Mesendoderm (in vitro differentiated cells): Measurements from ENCODE around the gene ZNF217.
"Not testable (repeated sequence)": the region's sequence is repeated elsewhere in the genome, so short reads cannot be mapped to it uniquely, and the experiment has no call there.

Source experiments
- DNase-seq: peaks from one replicate; pipeline ENCODE4 v3.0.0; 2013
- H2AK5ac ChIP-seq: 2 replicates; pipeline ENCODE4 v1.6.1; 2013; ENCODE audit warnings: low read length, inconsistent platforms
- H2BK120ac ChIP-seq: 2 replicates; pipeline ENCODE4 v1.6.1; 2013; ENCODE audit warnings: low read depth, mild to moderate bottlenecking, low read length, moderate library complexity, mixed read lengths
- H2BK15ac ChIP-seq: replicated peaks from 2 replicates; pipeline ENCODE4 v1.6.1; 2013; ENCODE audit warnings: low read depth, mild to moderate bottlenecking, moderate library complexity
- H2BK5ac ChIP-seq: 2 replicates; pipeline ENCODE4 v1.6.1; 2013; ENCODE audit warnings: low read length, inconsistent platforms
- H3K18ac ChIP-seq: 2 replicates; pipeline ENCODE4 v1.6.1; 2013; ENCODE audit warnings: mild to moderate bottlenecking, low read length, mixed read lengths
- H3K23ac ChIP-seq: one replicate; pipeline ENCODE4 v1.6.1; 2013; ENCODE audit warnings: low read length
- H3K27ac ChIP-seq: 2 replicates; pipeline ENCODE4 v1.5.1; 2013; ENCODE audit warnings: low read depth, mild to moderate bottlenecking, inconsistent platforms, low read length, moderate library complexity
- H3K27me3 ChIP-seq: 2 replicates; pipeline ENCODE4 v1.6.1; 2013; ENCODE audit warnings: low read length, control low read depth, mild to moderate bottlenecking, inconsistent platforms; ENCODE audit not compliant: insufficient read depth, poor library complexity
- H3K36me3 ChIP-seq: 2 replicates; pipeline ENCODE4 v1.6.1; 2013; ENCODE audit warnings: low read length, inconsistent platforms; ENCODE audit not compliant: control insufficient read depth, insufficient read depth
- H3K4ac ChIP-seq: one replicate; pipeline ENCODE4 v1.6.1; 2013; ENCODE audit warnings: low read depth, mild to moderate bottlenecking, low read length, moderate library complexity
- H3K4me1 ChIP-seq: 2 replicates; pipeline ENCODE4 v1.6.1; 2013; ENCODE audit warnings: low read depth, low read length, inconsistent platforms; ENCODE audit not compliant: control insufficient read depth
- H3K4me2 ChIP-seq: 2 replicates; pipeline ENCODE4 v1.6.1; 2013; ENCODE audit warnings: low read length
- H3K4me3 ChIP-seq: 2 replicates; pipeline ENCODE4 v1.5.1; 2013; ENCODE audit warnings: mild to moderate bottlenecking, low read length
- H3K56ac ChIP-seq: one replicate; pipeline ENCODE4 v1.6.1; 2013; ENCODE audit warnings: low read length
- H3K79me1 ChIP-seq: 2 replicates; pipeline ENCODE4 v1.6.1; 2013; ENCODE audit warnings: low read length, inconsistent platforms
- H3K79me2 ChIP-seq: 2 replicates; pipeline ENCODE4 v1.6.1; 2013; ENCODE audit warnings: mild to moderate bottlenecking, low read length; ENCODE audit not compliant: control insufficient read depth, insufficient read depth
- H3K9ac ChIP-seq: 2 replicates; pipeline ENCODE4 v1.6.1; 2013; ENCODE audit warnings: low read length, inconsistent platforms
- H4K5ac ChIP-seq: one replicate; pipeline ENCODE4 v1.6.1; 2013; ENCODE audit warnings: low read length
- H4K8ac ChIP-seq: one replicate; pipeline ENCODE4 v1.6.1; 2013; ENCODE audit warnings: low read depth, mild to moderate bottlenecking, control low read depth, low read length, moderate library complexity
- WGBS: extraction: QIAGEN DNeasy Blood & Tissue Kit; methylation state at CpG from one replicate; pipeline ENCODE4 v1.1.7; 2013; ENCODE audit warnings: low lambda C conversion rate, missing lambda C conversion rate; ENCODE audit not compliant: insufficient coverage; ENCODE audit errors: extremely low coverage; 5-methylcytosine and 5-hydroxymethylcytosine counted together

Gene ZNF217

GRCh38 chr20:53598140-53599043, 4.8 kb upstream of the ZNF217 start:
- WGBS, result no CpG with 5 or more reads among the region's 9 CpGs

DNA sequence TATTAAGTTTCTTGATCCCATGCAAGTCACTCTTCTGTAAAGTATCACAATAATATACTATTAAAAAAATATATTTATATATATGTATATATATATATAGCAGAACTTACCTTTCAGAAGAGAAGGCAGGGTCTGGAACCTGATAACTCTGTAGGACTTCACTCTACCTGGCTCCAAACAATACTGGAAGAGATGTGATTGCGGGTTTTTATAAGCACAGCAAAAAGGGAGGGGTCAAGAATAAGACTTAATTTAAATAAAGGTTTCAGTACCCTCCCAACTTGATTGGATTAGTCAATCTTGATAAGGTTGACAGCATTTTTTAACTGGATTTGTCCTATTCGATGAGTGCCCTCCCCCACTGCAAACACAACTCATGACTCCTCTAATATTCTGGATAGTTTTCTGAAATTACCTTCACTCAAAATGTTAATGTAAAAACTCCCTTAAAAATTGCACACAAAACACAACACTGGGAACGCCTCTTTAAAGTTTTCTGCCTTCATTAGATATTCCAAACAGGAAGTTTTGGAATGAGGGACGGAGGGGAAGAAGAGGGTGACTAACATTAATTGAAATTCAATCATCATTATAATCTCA, 4.0 kb upstream of the ZNF217 start:
- Histone ChIP-seq H2BK5ac (no peak overlapping the region), H2AK5ac (no peak overlapping the region), H3K9ac (no peak overlapping the region), H3K4ac (no peak overlapping the region), H3K27ac (no peak overlapping the region), H3K79me2 (peaks cover 3% of the 10 kb centered on the region), H3K79me1 (no peaks in the 10 kb centered on the region), H3K18ac (no peak overlapping the region), H2BK120ac (no peak overlapping the region), H3K4me3 (no peak overlapping the region), H3K56ac (peak overlapping the region; percentile 75), H2BK15ac (peak overlapping the region; percentile 12), H3K36me3 (no peaks in the 10 kb centered on the region), H4K5ac (no peak overlapping the region), H3K4me1 (peaks cover 13% of the 10 kb centered on the region), H3K27me3 (no peaks in the 10 kb centered on the region), H3K4me2 (no peak overlapping the region), H4K8ac (no peak overlapping the region), H3K23ac (no peak overlapping the region)
- no peak for DNase-seq
- WGBS, result no CpG with 5 or more reads among the region's 4 CpGs

More at GRCh38 chr20:53598140-53599043, 4.8 kb upstream of the ZNF217 start:
- H3K9ac ChIP-seq, result no peak overlapping the region
- H3K56ac ChIP-seq, result peak overlapping the region; percentile 62
- no peak overlapping the region for H3K4ac ChIP-seq
- H3K27ac ChIP-seq, result no peak overlapping the region
- DNase-seq, result no peak
- peaks cover 13% of the 10 kb centered on the region for H3K4me1 ChIP-seq
- no peak overlapping the region for H3K4me2 ChIP-seq
- peak overlapping the region; percentile 8 for H3K18ac ChIP-seq
- no peak overlapping the region for H2BK120ac ChIP-seq
- H2AK5ac ChIP-seq, result peak overlapping the region; percentile 76
- H4K5ac ChIP-seq, result no peak overlapping the region
- no peak overlapping the region for H4K8ac ChIP-seq
- no peaks in the 10 kb centered on the region for H3K27me3 ChIP-seq
- H3K79me2 ChIP-seq, result no peaks in the 10 kb centered on the region
- H2BK15ac ChIP-seq, result no peak overlapping the region
- peak overlapping the region; percentile 47 for H2BK5ac ChIP-seq
- H3K4me3 ChIP-seq, result no peak overlapping the region
- H3K23ac ChIP-seq, result no peak overlapping the region
- H3K79me1 ChIP-seq, result no peaks in the 10 kb centered on the region
- no peaks in the 10 kb centered on the region for H3K36me3 ChIP-seq

GRCh38 chr20:53597030-53597482, 3.4 kb upstream of the ZNF217 start:
- H4K5ac ChIP-seq, result no peak overlapping the region
- no peak overlapping the region for H4K8ac ChIP-seq
- H3K18ac ChIP-seq, result no peak overlapping the region
- H3K9ac ChIP-seq, result peak overlapping the region; percentile 72
- no peaks in the 10 kb centered on the region for H3K36me3 ChIP-seq
- H3K4ac ChIP-seq, result no peak overlapping the region
- H3K79me2 ChIP-seq, result peaks cover 5% of the 10 kb centered on the region
- H3K56ac ChIP-seq, result peak overlapping the region; percentile 75
- H3K27ac ChIP-seq, result no peak overlapping the region
- no peak overlapping the region for H2BK5ac ChIP-seq
- H2BK120ac ChIP-seq, result no peak overlapping the region
- H3K4me3 ChIP-seq, result peak overlapping the region; percentile 42
- no peak for DNase-seq
- no CpG with 5 or more reads among the region's 3 CpGs for WGBS
- H3K23ac ChIP-seq, result no peak overlapping the region
- peaks cover 13% of the 10 kb centered on the region for H3K4me1 ChIP-seq
- peak overlapping the region; percentile 80 for H2AK5ac ChIP-seq
- H2BK15ac ChIP-seq, result no peak overlapping the region
- no peaks in the 10 kb centered on the region for H3K27me3 ChIP-seq
- no peaks in the 10 kb centered on the region for H3K79me1 ChIP-seq
- H3K4me2 ChIP-seq, result peak overlapping the region; percentile 56

GRCh38 chr20:53596189-53597001, 2.8 kb upstream of the ZNF217 start:
- peak overlapping the region; percentile 50 for H3K56ac ChIP-seq
- H3K27ac ChIP-seq, H3K4ac ChIP-seq, H3K18ac ChIP-seq, H3K79me1 ChIP-seq, H2BK5ac ChIP-seq, H2BK120ac ChIP-seq, H2BK15ac ChIP-seq, H4K5ac ChIP-seq, DNase-seq, H3K36me3 ChIP-seq, H3K79me2 ChIP-seq, H2AK5ac ChIP-seq, H3K27me3 ChIP-seq, H4K8ac ChIP-seq, H3K4me2 ChIP-seq, H3K4me3 ChIP-seq, H3K23ac ChIP-seq: not testable (repeated sequence)
- WGBS, result 100% methylated on average over 1 of the region's 12 CpGs
- peaks cover 13% of the 10 kb centered on the region for H3K4me1 ChIP-seq
- H3K9ac ChIP-seq, result peak overlapping the region; percentile 27

- H3K4me3 ChIP-seq, H2BK15ac ChIP-seq, DNase-seq, H3K36me3 ChIP-seq, H3K4ac ChIP-seq, H4K5ac ChIP-seq, H4K8ac ChIP-seq, H3K79me2 ChIP-seq, H3K23ac ChIP-seq, H3K4me2 ChIP-seq, H3K79me1 ChIP-seq, H2AK5ac ChIP-seq, H3K27me3 ChIP-seq, H2BK120ac ChIP-seq, H3K27ac ChIP-seq, H2BK5ac ChIP-seq, H3K18ac ChIP-seq: not testable (repeated sequence)
- Histone ChIP-seq H3K4me1 (peaks cover 13% of the 10 kb centered on the region), H3K56ac (peak overlapping the region; percentile 64), H3K9ac (peak overlapping the region; percentile 6)
- WGBS, result no CpG with 5 or more reads among the region's 3 CpGs
These were observed 2.1 kb upstream of the ZNF217 start for GRCh38 chr20:53595742-53596141.
